ENCODE results near the gene CENPX.

Gene CENPX

DNA sequence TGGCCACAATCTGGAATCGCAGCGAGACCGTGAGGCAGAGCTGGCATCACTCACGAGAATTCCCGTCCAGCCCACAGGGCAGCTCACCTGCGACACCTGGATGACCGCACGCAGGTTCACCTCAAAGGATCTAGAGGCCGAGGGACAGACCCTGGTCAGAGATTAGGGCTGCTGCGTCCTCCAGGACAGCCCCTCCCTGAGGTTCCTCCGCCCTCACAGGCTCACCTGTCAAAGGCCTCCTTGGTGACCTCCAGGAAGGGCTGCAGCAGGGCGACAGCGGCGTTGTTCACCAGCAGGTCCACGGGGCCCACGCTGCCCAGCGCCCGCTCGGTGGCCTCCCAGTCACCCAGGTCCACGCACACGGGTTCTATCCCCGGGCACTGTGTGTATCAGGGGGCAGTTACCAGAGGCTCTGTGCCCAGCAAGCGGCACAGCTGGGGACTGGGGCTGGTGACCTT lies 14.0 kb upstream of the CENPX start:
- DNase-seq (ENCODE audit: low spot score) = no peak
- TF ChIP-seq, protein P1, sequence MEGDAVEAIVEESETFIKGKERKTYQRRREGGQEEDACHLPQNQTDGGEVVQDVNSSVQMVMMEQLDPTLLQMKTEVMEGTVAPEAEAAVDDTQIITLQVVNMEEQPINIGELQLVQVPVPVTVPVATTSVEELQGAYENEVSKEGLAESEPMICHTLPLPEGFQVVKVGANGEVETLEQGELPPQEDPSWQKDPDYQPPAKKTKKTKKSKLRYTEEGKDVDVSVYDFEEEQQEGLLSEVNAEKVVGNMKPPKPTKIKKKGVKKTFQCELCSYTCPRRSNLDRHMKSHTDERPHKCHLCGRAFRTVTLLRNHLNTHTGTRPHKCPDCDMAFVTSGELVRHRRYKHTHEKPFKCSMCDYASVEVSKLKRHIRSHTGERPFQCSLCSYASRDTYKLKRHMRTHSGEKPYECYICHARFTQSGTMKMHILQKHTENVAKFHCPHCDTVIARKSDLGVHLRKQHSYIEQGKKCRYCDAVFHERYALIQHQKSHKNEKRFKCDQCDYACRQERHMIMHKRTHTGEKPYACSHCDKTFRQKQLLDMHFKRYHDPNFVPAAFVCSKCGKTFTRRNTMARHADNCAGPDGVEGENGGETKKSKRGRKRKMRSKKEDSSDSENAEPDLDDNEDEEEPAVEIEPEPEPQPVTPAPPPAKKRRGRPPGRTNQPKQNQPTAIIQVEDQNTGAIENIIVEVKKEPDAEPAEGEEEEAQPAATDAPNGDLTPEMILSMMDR (IDR thresholded peaks at IDR 0.05) = no peak
- H3K27ac ChIP-seq = peak overlapping the region; percentile 77 to 100
- H3K4me3 ChIP-seq = peak overlapping the region; percentile 92

DNA sequence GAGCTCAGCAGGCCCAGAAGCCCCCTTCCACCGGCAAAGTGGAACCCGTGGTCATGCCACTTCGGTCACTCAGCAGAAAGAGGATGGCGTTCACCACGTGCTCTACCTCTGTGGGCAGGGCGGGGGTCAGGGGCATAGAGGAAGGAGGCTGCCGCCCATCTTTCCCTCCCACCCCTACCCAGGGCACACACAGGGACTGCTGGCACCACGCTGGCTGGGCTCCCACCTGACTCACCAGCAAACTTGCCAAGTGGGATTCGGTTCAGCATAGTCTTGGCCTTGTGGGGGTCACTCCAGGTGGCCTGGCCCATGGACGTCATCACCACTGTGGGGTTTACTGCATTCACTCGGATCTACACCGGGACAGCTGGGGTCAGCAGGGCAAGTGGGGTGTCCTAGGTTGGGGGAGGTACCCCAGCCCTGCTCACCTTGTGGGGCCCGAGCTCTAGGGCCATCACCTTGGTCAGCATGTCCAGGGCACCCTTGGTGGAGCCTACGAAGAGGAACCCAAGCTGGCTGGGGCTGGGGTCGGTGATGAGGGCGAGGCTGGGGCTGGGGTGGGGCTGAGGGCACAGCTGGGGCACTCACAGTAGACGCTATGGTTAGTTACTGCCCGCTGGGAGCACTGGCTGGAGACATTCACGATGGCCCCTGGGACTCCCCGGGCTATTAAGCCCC lies 13.4 kb upstream of the CENPX start:
- Histone ChIP-seq H3K4me3 (peak overlapping the region; percentile 92), H3K27ac (peak overlapping the region; percentile 77 to 100)
- DNase-seq (ENCODE audit: low spot score) = no peak
- TF ChIP-seq, protein P1 (IDR thresholded peaks at IDR 0.05) = no peak

DNA sequence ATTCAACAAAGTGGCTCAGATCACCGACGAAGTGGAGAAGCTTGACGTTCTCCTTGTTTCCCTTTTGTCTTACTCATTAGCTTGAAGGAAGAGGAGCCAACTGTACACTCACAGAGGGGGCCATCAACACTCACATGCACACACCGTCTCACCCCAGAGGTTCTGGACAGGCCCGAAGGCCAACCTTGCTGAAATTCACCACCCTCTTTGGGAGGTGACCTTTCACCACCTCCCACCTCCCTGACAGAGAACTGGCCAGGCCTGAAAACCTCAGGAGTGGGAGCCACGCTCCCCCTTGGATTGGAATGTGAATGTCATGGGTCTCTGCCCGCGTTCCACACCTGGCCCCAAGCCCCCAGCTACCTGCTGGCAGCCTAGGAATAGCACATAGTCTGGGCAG lies 12.8 kb upstream of the CENPX start:
- H3K27ac ChIP-seq = no peak overlapping the region
- DNase-seq (ENCODE audit: low spot score) = no peak
- no peak overlapping the region for H3K4me3 ChIP-seq
- TF ChIP-seq, protein P1 (IDR thresholded peaks at IDR 0.05) = no peak

DNA sequence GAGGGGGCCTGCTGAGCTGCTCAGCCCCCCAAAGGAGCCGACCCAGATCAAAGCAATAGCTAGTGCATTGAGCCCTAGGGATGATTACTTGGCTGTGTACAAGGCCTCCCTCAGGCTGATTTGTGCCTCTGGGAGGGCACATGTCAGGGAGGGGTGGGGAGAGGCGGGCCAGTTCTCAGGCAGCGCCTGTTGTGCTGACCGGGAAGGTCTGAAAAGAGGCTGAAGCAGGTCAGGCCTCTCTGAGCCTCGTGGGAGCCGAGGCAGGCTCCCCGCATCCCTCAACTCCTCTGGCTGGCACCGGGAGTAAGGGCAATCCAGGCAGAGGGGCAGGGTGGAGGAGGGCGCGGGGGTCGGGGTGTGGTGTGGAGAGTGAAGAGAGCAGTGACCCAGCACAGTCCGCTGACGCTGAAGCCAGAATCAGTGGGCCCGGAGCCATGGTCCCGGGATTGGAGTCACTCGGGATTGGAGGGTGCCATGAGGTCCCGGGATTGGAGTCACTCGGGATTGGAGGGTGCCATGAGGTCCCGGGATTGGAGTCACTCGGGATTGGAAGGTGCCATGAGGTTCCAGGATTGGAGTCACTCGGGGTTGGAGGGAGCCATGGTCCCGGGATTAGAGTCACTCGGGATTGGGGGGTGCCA lies 11.8 kb upstream of the CENPX start:
- DNase-seq (ENCODE audit: low spot score) = no peak
- TF ChIP-seq, protein P1 (IDR thresholded peaks at IDR 0.05) = no peak
- no peak overlapping the region for H3K27ac ChIP-seq

DNA sequence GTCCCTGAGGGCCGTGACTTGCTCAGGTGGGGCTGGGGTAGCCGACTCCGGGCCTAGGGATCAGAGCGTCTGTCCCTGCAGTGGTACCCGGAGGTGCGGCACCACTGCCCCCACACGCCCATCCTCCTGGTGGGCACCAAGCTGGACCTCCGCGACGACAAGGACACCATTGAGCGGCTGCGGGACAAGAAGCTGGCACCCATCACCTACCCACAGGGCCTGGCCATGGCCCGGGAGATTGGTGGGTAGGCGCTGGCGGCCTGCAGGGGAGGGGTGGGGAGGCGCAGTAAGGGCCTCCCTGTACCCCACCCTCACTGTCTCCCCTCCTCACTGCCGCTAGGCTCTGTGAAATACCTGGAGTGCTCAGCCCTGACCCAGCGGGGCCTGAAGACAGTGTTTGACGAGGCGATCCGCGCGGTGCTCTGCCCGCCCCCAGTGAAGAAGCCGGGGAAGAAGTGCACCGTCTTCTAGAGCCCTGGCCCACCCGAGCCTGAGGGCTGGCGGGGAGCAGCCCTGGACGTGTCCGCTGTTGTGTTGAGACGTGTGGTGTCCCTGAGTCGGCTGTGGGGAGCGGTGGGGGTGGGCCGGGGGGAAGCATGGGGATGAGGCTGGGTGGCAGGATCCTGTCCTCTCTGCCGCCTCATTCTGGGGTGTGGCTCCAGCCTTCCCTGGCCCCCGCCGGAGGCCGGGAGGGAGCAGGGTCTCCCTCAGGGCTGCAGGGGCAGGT lies 10.8 kb upstream of the CENPX start:
- no peak overlapping the region for H3K27ac ChIP-seq
- no peak for DNase-seq (ENCODE audit: low spot score)
- H3K4me3 ChIP-seq = no peak overlapping the region
- TF ChIP-seq, protein P1 (IDR thresholded peaks at IDR 0.05) = no peak

More for the DNA sequence above, 11.8 kb upstream of the CENPX start:
- H3K4me3 ChIP-seq = no peak overlapping the region

DNA sequence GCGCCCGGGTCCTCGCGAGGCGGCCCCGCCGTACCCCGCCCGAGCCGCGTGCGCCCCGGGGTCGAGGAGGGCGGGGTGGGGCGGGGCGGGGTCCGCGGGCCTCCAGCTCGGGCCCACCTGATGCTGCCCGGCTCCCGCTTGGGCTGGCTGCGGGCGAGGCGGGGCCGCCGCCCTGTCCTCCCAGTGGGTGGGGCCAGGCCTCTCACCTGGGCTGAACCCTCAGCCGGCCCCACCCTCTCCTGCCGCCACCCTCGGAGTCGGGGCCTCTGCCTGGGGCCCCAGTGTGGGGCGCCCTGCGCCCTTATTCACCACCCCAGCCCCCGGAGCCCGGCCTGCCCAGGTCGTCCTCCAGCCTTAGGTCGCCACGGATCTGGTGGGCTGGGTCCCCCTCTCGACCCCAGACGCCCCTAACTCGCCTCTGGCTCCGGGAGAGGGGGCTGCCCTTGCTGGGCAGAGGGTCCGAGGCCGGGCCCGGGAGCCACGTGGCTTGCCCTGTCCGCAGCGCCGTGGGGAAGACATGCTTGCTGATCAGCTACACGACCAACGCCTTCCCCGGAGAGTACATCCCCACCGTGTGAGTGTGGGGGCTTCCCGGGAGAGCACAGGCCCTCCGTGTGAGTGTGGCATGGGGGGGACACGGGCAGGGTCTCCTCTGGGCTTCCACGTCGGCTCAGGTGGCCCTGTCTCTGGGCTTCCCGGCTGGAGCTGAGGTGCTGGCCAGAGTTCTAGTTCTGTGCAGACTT lies 9.4 kb upstream of the CENPX start:
- TF ChIP-seq, protein P1 (IDR thresholded peaks at IDR 0.05) = no peak

More for the DNA sequence above, 9.4 kb upstream of the CENPX start:
- H3K27ac ChIP-seq = no peak overlapping the region
- H3K4me3 ChIP-seq = peak overlapping the region; percentile 69
- no peak for DNase-seq (ENCODE audit: low spot score)

Measured in coronary artery (tissue), 2 donors.